GM19099 (cell line): ENCODE data around the gene PLEK2.

Source experiments
- POLR2A ChIP-seq: IDR thresholded peaks from 3 replicates; pipeline ENCODE4 v1.6.1; 2011; ENCODE audit warnings: low read depth; ENCODE audit not compliant: insufficient read length; ENCODE audit errors: extremely low read depth

PLEK2 gene

GRCh38 chr14:67358924-67359774 lies 52.8 kb downstream of the PLEK2 start:
- TF ChIP-seq POLR2A = peak; percentile 56

DNA sequence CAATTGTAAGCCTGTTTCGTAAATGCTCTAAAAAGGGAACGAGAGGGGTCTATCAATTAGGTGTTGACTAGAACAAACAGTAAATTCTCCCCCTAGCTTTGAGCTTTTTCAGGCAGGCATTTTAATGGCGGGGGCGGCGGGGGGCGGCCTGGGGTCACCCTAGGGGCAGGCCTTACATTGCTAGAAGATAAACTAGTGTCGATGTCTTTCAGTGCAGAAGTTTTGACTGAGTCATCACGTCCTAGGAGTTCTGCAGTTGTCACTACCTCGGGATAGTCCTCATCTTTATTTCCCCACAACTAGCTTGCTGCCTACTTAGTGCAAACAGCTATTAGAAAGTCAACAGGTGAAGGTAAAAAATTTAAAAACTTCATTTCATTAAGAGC lies 54.0 kb downstream of the PLEK2 start:
- no peak for TF ChIP-seq POLR2A

GRCh38 chr14:67357186-67357968 lies 54.6 kb downstream of the PLEK2 start:
- no peak for TF ChIP-seq POLR2A

DNA sequence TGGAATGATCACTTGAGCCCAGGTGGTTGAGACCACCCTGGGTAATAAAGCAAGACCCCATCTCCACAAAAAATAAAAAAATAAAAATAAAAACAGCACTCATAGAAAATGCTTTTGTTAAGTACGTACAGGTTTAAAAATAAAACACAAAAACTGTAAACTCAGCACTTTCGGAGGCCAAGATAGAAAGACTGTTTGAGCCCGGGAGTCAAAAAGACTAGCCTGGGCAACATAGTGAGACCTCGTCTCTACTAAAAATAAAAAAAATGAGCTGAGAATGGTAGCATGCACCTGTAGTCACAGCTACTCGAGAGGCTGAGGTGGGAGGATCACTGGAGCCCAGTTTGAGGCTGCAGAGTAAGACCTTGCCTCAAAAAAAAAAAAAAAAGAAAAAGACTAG lies 59.9 kb downstream of the PLEK2 start:
- no peak for TF ChIP-seq POLR2A

GRCh38 chr14:67345583-67345982 lies 66.4 kb downstream of the PLEK2 start:
- TF ChIP-seq POLR2A = no peak

- no peak for TF ChIP-seq POLR2A
Measured at GRCh38 chr14:67343601-67344230, 68.2 kb downstream of the PLEK2 start.
